Nephron (organoid): ENCODE data around the gene KCNN3.

Source experiments
- H3K27ac Mint-ChIP-seq, 3 experiments: 2 replicates each; pipeline ENCODE4 v1.8.0; 2020; ENCODE audit warnings: mixed read lengths in 3 of 3, mild to moderate bottlenecking in 2 of 3, moderate library complexity in 1 of 3
- H3K27me3 Mint-ChIP-seq: 2 replicates; pipeline ENCODE4 v1.8.0; 2021; ENCODE audit warnings: low read depth, mild to moderate bottlenecking, moderate library complexity, mixed read lengths
- H3K36me3 Mint-ChIP-seq: 2 replicates; pipeline ENCODE4 v1.8.0; 2020; ENCODE audit warnings: low read depth, mixed read lengths
- H3K4me1 Mint-ChIP-seq: 2 replicates; pipeline ENCODE4 v1.8.0; 2020; ENCODE audit warnings: mixed read lengths
- H3K4me3 Mint-ChIP-seq, 3 experiments: 2 replicates each; pipeline ENCODE4 v1.8.0; 2020; ENCODE audit warnings: mild to moderate bottlenecking in 3 of 3, mixed read lengths in 3 of 3, moderate library complexity in 2 of 3
- H3K9me3 Mint-ChIP-seq: 2 replicates; pipeline ENCODE4 v1.8.0; 2020; ENCODE audit warnings: mixed read lengths
- TF ChIP-seq, protein P1 (sequence below), 3 experiments: fragments of 200-600 bp; sonication (generic); IDR thresholded peaks; one replicate each; pipeline ENCODE4 v1.5.0; 2021; ENCODE audit warnings: antibody characterized with exemption in 3 of 3; ENCODE audit not compliant: unreplicated experiment in 3 of 3

The KCNN3 gene

GRCh38 chr1:154840269-154841176 lies 29.6 kb downstream of the KCNN3 start:
- TF ChIP-seq, protein P1, sequence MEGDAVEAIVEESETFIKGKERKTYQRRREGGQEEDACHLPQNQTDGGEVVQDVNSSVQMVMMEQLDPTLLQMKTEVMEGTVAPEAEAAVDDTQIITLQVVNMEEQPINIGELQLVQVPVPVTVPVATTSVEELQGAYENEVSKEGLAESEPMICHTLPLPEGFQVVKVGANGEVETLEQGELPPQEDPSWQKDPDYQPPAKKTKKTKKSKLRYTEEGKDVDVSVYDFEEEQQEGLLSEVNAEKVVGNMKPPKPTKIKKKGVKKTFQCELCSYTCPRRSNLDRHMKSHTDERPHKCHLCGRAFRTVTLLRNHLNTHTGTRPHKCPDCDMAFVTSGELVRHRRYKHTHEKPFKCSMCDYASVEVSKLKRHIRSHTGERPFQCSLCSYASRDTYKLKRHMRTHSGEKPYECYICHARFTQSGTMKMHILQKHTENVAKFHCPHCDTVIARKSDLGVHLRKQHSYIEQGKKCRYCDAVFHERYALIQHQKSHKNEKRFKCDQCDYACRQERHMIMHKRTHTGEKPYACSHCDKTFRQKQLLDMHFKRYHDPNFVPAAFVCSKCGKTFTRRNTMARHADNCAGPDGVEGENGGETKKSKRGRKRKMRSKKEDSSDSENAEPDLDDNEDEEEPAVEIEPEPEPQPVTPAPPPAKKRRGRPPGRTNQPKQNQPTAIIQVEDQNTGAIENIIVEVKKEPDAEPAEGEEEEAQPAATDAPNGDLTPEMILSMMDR (IDR thresholded peaks at IDR 0.05; ENCODE audit: unreplicated experiment in 3 of 3) = no peak
- H3K27me3 Mint-ChIP-seq = peaks cover 2% of the 10 kb centered on the region
- H3K27ac Mint-ChIP-seq = peak overlapping the region; percentile 98 to 99 (median 98)
- no peaks in the 10 kb centered on the region for H3K9me3 Mint-ChIP-seq
- H3K36me3 Mint-ChIP-seq = no peaks in the 10 kb centered on the region
- peaks cover 71% of the 10 kb centered on the region for H3K4me1 Mint-ChIP-seq
- peak overlapping the region; percentile 6 to 60 (median 49) for H3K4me3 Mint-ChIP-seq

- H3K27ac Mint-ChIP-seq = peak overlapping the region; percentile 98 to 99 (median 98)
- peaks cover 64% of the 10 kb centered on the region for H3K4me1 Mint-ChIP-seq
- peak overlapping the region in 2 of 3 experiments; percentile 13 to 63 for H3K4me3 Mint-ChIP-seq
- TF ChIP-seq, protein P1 (IDR thresholded peaks at IDR 0.05; ENCODE audit: unreplicated experiment in 3 of 3) = no peak
- no peaks in the 10 kb centered on the region for H3K9me3 Mint-ChIP-seq
- no peaks in the 10 kb centered on the region for H3K36me3 Mint-ChIP-seq
- H3K27me3 Mint-ChIP-seq = peaks cover 5% of the 10 kb centered on the region
Measured at GRCh38 chr1:154839691-154840090, 30.4 kb downstream of the KCNN3 start.

DNA sequence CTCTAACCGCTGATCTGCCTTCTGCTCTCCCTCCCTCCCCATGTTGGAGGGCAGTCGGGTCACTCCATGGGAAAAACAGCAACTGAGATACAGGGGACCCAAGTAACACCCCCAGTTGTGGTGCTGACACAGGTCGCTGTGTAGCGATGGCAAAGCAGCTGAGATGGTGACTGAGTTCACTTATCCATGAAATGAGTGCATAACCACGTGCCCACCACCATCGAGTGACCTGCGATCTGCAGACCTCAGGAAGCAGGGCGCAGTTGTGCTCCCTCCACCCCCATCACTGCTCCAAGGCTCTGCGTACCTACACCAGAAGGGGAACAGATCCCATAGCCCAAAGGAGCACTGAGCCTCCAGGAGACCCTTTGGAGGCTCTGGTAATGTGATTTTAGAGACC lies 31.1 kb downstream of the KCNN3 start:
- Mint-ChIP-seq H3K36me3 (no peaks in the 10 kb centered on the region), H3K4me1 (peaks cover 61% of the 10 kb centered on the region)
- TF ChIP-seq, protein P1 (IDR thresholded peaks at IDR 0.05; ENCODE audit: unreplicated experiment in 3 of 3) = no peak

DNA sequence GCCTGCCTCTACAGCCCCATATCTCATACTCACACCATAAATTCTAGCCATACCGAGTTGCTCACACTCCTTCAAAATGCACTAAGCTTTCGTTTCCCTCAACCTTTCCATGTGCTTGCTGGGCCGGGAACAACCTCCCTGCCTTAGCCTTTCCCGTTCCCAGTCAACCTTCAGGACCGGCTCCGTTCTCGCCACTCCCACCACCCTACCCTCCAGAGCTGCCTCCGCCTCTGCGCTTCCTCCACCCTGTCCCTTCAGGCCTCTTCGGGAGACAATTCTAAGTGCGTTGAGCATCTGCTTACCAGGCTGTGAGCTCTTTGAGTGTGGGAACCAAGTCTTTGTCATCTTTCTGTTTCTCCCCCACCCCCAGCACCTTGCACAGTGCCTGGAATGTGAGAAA lies 31.6 kb downstream of the KCNN3 start:
- TF ChIP-seq, protein P1 (IDR thresholded peaks at IDR 0.05; ENCODE audit: unreplicated experiment in 3 of 3) = no peak
- Mint-ChIP-seq H3K4me1 (peaks cover 60% of the 10 kb centered on the region), H3K27me3 (peaks cover 12% of the 10 kb centered on the region), H3K36me3 (no peaks in the 10 kb centered on the region), H3K27ac (peak overlapping the region; percentile 98 to 99 (median 98)), H3K9me3 (no peaks in the 10 kb centered on the region), H3K4me3 (peak overlapping the region in 1 of 3 experiments; percentile 53)

More for the DNA sequence above, 31.1 kb downstream of the KCNN3 start:
- H3K27ac Mint-ChIP-seq = peak overlapping the region; percentile 98 to 99 (median 98)
- peak overlapping the region in 1 of 3 experiments; percentile 63 for H3K4me3 Mint-ChIP-seq
- no peaks in the 10 kb centered on the region for H3K9me3 Mint-ChIP-seq
- peaks cover 10% of the 10 kb centered on the region for H3K27me3 Mint-ChIP-seq

DNA sequence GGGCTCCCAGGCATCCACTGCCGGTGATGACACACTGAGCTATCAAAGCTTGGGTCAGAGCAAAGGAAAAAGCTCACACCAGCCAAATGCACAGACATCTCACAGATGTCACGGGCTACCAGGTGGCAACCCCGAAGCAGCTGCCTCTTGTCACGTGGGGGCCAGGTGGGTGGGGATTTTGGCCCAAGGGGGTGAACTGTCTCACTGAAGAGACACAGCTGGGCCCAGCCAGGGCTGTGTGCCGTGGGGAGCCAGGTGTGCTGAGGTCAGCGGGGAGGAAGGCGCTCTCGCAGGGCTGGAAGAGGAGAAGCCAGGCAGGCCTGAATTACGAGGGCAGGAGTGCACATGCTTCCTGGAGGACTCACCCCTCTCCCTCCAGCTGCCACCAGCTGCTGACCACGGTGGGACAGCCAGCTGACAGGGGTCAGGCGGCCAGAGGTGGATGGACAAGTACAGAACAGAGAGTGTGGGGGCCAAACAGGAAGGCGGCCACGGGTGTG lies 32.4 kb downstream of the KCNN3 start:
- H3K4me1 Mint-ChIP-seq = peaks cover 62% of the 10 kb centered on the region
- no peak overlapping the region for H3K4me3 Mint-ChIP-seq
- no peaks in the 10 kb centered on the region for H3K36me3 Mint-ChIP-seq
- peak overlapping the region; percentile 98 to 99 (median 98) for H3K27ac Mint-ChIP-seq
- H3K9me3 Mint-ChIP-seq = no peaks in the 10 kb centered on the region
- H3K27me3 Mint-ChIP-seq = peaks cover 13% of the 10 kb centered on the region
- TF ChIP-seq, protein P1 (IDR thresholded peaks at IDR 0.05; ENCODE audit: unreplicated experiment in 3 of 3) = no peak
